Measurements from ENCODE around the gene UQCC3. TPM values are rescaled to one million over a fixed set of nuclear protein-coding genes. Genes with fewer than 3 reads are reported as not detected.

Gene UQCC3
- total and polyA plus RNA-seq, 9 of the 15 experiments (the other 6 are each of a cell fraction or from before 2014, with no cell fraction given) = 3.3 to 44.3 (median 8.0) TPM

DNA sequence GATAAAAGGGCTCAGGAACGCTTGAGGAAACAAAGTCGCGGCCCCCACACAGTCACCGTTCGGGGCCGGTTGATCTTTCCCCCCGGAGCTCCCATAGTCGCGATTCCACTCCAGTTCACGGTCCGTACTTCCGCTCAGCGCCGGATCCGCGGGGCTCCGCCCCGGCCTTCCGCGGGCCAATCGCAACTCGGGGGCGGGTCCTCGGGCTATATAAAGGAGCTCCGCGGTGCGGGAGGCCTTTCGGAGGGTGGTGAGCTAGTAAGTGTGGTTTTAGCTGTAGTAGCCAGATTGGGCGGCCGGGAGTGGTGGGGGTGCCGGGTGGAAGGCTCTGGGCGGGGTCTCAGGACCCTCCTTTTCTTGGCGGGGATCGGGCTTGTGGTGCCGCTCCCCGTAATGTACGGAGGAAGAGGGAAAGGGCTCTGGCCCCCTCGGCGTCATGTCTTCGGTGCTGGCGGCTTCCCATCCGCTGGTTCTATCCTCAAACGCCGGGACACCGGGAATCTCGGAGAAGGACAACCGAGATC is 6.3 kb upstream of the UQCC3 start, which contains the start of the genes C11orf98 and CSKMT (continued):
- TF ChIP-seq, protein P1, sequence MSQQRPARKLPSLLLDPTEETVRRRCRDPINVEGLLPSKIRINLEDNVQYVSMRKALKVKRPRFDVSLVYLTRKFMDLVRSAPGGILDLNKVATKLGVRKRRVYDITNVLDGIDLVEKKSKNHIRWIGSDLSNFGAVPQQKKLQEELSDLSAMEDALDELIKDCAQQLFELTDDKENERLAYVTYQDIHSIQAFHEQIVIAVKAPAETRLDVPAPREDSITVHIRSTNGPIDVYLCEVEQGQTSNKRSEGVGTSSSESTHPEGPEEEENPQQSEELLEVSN (IDR thresholded peaks at IDR 0.05; ENCODE audit: borderline replicate concordance in 1 of 2, extremely low read depth in 1 of 2, insufficient read depth in 1 of 2, insufficient read length in 1 of 2, low read depth in 1 of 2, low read length in 1 of 2, poor library complexity in 1 of 2, severe bottlenecking in 1 of 2) = peak; percentile 2 to 25
- TF ChIP-seq SMAD4 (CRISPR knock-in tag; conservative IDR thresholded peaks at IDR 0.05) = no peak
- TF ChIP-seq, protein P2, sequence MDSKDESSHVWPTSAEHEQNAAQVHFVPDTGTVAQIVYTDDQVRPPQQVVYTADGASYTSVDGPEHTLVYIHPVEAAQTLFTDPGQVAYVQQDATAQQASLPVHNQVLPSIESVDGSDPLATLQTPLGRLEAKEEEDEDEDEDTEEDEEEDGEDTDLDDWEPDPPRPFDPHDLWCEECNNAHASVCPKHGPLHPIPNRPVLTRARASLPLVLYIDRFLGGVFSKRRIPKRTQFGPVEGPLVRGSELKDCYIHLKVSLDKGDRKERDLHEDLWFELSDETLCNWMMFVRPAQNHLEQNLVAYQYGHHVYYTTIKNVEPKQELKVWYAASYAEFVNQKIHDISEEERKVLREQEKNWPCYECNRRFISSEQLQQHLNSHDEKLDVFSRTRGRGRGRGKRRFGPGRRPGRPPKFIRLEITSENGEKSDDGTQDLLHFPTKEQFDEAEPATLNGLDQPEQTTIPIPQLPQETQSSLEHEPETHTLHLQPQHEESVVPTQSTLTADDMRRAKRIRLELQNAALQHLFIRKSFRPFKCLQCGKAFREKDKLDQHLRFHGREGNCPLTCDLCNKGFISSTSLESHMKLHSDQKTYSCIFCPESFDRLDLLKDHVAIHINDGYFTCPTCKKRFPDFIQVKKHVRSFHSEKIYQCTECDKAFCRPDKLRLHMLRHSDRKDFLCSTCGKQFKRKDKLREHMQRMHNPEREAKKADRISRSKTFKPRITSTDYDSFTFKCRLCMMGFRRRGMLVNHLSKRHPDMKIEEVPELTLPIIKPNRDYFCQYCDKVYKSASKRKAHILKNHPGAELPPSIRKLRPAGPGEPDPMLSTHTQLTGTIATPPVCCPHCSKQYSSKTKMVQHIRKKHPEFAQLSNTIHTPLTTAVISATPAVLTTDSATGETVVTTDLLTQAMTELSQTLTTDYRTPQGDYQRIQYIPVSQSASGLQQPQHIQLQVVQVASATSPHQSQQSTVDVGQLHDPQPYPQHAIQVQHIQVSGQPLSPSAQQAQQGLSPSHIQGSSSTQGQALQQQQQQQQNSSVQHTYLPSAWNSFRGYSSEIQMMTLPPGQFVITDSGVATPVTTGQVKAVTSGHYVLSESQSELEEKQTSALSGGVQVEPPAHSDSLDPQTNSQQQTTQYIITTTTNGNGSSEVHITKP (IDR thresholded peaks at IDR 0.05; ENCODE audit: partially characterized antibody) = peak; percentile 46
- peak; percentile 89; the same call in 1 of the 2 replicates for TF ChIP-seq ZNF695 (CRISPR knock-in tag; IDR thresholded peaks at IDR 0.05)
- TF ChIP-seq, protein P3, sequence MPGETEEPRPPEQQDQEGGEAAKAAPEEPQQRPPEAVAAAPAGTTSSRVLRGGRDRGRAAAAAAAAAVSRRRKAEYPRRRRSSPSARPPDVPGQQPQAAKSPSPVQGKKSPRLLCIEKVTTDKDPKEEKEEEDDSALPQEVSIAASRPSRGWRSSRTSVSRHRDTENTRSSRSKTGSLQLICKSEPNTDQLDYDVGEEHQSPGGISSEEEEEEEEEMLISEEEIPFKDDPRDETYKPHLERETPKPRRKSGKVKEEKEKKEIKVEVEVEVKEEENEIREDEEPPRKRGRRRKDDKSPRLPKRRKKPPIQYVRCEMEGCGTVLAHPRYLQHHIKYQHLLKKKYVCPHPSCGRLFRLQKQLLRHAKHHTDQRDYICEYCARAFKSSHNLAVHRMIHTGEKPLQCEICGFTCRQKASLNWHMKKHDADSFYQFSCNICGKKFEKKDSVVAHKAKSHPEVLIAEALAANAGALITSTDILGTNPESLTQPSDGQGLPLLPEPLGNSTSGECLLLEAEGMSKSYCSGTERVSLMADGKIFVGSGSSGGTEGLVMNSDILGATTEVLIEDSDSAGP (CRISPR knock-in tag; IDR thresholded peaks at IDR 0.05) = 0 out of 2 replicates have a peak, but pooled peaks have one; percentile 54
- peak; percentile 98 for TF ChIP-seq PML (IDR thresholded peaks at IDR 0.05; ENCODE audit: low read length)
- TF ChIP-seq, protein P4, sequence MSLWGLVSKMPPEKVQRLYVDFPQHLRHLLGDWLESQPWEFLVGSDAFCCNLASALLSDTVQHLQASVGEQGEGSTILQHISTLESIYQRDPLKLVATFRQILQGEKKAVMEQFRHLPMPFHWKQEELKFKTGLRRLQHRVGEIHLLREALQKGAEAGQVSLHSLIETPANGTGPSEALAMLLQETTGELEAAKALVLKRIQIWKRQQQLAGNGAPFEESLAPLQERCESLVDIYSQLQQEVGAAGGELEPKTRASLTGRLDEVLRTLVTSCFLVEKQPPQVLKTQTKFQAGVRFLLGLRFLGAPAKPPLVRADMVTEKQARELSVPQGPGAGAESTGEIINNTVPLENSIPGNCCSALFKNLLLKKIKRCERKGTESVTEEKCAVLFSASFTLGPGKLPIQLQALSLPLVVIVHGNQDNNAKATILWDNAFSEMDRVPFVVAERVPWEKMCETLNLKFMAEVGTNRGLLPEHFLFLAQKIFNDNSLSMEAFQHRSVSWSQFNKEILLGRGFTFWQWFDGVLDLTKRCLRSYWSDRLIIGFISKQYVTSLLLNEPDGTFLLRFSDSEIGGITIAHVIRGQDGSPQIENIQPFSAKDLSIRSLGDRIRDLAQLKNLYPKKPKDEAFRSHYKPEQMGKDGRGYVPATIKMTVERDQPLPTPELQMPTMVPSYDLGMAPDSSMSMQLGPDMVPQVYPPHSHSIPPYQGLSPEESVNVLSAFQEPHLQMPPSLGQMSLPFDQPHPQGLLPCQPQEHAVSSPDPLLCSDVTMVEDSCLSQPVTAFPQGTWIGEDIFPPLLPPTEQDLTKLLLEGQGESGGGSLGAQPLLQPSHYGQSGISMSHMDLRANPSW (CRISPR knock-in tag; IDR thresholded peaks at IDR 0.05) = peak; percentile 31; the same call in 1 of the 2 replicates
- TF ChIP-seq GTF2F1 (IDR thresholded peaks at IDR 0.05; ENCODE audit: low read depth, low read length) = peak; percentile 99
- TF ChIP-seq ZSCAN32 (CRISPR knock-in tag; IDR thresholded peaks at IDR 0.05) = 0 out of 2 replicates have a peak, but pooled peaks have one; percentile 64
- TF ChIP-seq MCM7 (IDR thresholded peaks at IDR 0.05) = no peak
- no peak for TF ChIP-seq HNRNPK (IDR thresholded peaks at IDR 0.05; ENCODE audit: low read depth, low read length, poor library complexity, severe bottlenecking)
- TF ChIP-seq ZNF23 (CRISPR knock-in tag; IDR thresholded peaks at IDR 0.05) = 0 out of 2 replicates have a peak, but pooled peaks have one; percentile 66
- TF ChIP-seq BMI1 (IDR thresholded peaks at IDR 0.05; ENCODE audit: low read length) = no peak
- TF ChIP-seq ERF (CRISPR knock-in tag; IDR thresholded peaks at IDR 0.05) = peak; percentile 69; the same call in 1 of the 2 replicates
- peak; percentile 49; the same call in 1 of the 2 replicates for TF ChIP-seq RNF2 (IDR thresholded peaks at IDR 0.05)
- no peak for TF ChIP-seq ZNF707 (CRISPR knock-in tag; conservative IDR thresholded peaks at IDR 0.05)
- no peak for TF ChIP-seq EHMT2 (IDR thresholded peaks at IDR 0.05)
- no peak for TF ChIP-seq NFIX (CRISPR knock-in tag; IDR thresholded peaks at IDR 0.05; ENCODE audit: low read depth)
- peak; percentile 38; the same call in 1 of the 2 replicates for TF ChIP-seq ARID1B (IDR thresholded peaks at IDR 0.05)
- TF ChIP-seq NEUROD1 (IDR thresholded peaks at IDR 0.05; ENCODE audit: borderline replicate concordance, low read depth, low read length, partially characterized antibody) = peak; percentile 86
